Transverse colon (tissue), 4 donors: ENCODE data around the gene AIF1. TPM values are rescaled to one million over a fixed set of nuclear protein-coding genes. Genes with fewer than 3 reads are reported as not detected.

ENCODE experiments used
- DNase-seq: peaks from one replicate; pipeline ENCODE4 v3.0.0-alpha.2; 2019
- H3K27ac ChIP-seq, 4 donors: fragments of 200-600 bp; sonication (generic); 2 replicates each; pipeline ENCODE4 v1.5.1; 2016 to 2018; ENCODE audit warnings: inconsistent platforms in 4 of 4
- H3K27me3 ChIP-seq: fragments of 200-600 bp; sonication (generic); 2 replicates; pipeline ENCODE4 v1.5.1; 2017; ENCODE audit warnings: inconsistent platforms
- H3K36me3 ChIP-seq, 4 donors: fragments of 200-600 bp; sonication (generic); 2 replicates each; pipeline ENCODE4 v1.5.1; 2017 to 2019; ENCODE audit warnings: inconsistent platforms in 4 of 4
- H3K4me1 ChIP-seq, 4 donors: fragments of 200-600 bp; sonication (generic); 2 replicates each; pipeline ENCODE4 v1.5.1; 2017 to 2020; ENCODE audit warnings: inconsistent platforms in 4 of 4
- H3K4me3 ChIP-seq, 4 donors: fragments of 200-600 bp; sonication (generic); 1 replicate in 1 of 4; 2 replicates in 3 of 4; pipeline versions ENCODE4 v1.5.1 to v1.6.1; 2017 to 2019; ENCODE audit warnings: inconsistent platforms in 4 of 4
- H3K9me3 ChIP-seq, 2 donors: fragments of 200-600 bp; sonication (generic); 2 replicates each; pipeline ENCODE4 v1.5.1; 2017 to 2019; ENCODE audit warnings: inconsistent platforms in 2 of 2
- EP300 ChIP-seq: sonication (generic); formaldehyde crosslinking; IDR thresholded peaks from one replicate; pipeline ENCODE4 v1.6.1; 2017; ENCODE audit warnings: antibody characterized with exemption, low read depth
- POLR2A ChIP-seq: fragments of 450-650 bp; IDR thresholded peaks from one replicate; pipeline ENCODE4 v1.6.1; 2016; ENCODE audit warnings: antibody characterized with exemption, mild to moderate bottlenecking, moderate library complexity
- POLR2AphosphoS5 ChIP-seq, 3 donors: sonication (generic); formaldehyde crosslinking; IDR thresholded peaks; one replicate each; pipeline ENCODE4 v1.6.1; 2016; ENCODE audit warnings: antibody characterized with exemption in 3 of 3
- WGBS, 2 donors: methylation state at CpG; one replicate each; pipeline ENCODE4 v1.1.5; 2018; ENCODE audit warnings: low coverage in 1 of 2; 5-methylcytosine and 5-hydroxymethylcytosine counted together
- in situ Hi-C, 4 donors: fragments of 200-750 bp; cut with MboI; loops; one replicate each; pipeline versions ENCODE4 v1.15.0 to v1.15.1; 2017; ENCODE audit warnings: low sequenced_read_pairs in 3 of 4, low pct_ligation_motif_present in 1 of 4, low pct_unique_long_range_greater_than_20kb in 1 of 4
- intact Hi-C: fragments of 100-400 bp; cut with DNase I; formaldehyde crosslinking; loops from one replicate; pipeline ENCODE4 v1.15.1; 2023; ENCODE audit warnings: low total_unique reads
- total RNA-seq, 4 donors: library from RNA; depleted of rRNA; stranded (reverse); fragments of >200 nt; gene quantifications; one replicate each; pipeline ENCODE4 v1.1.0, GENCODE V29; 2016
- TF ChIP-seq, protein P1 (sequence below), 5 experiments: fragments of 200-600 bp in 3 of 5; fragments of 450-650 bp in 2 of 5; sonication (generic) in 3 of 5; IDR thresholded peaks; 1 replicate in 2 of 5; 2 replicates in 3 of 5; pipeline ENCODE4 v1.5.1; 2016 to 2017; ENCODE audit warnings: antibody characterized with exemption in 5 of 5, inconsistent platforms in 3 of 5, mild to moderate bottlenecking in 2 of 5, moderate library complexity in 1 of 5

Gene AIF1
- total RNA-seq, 4 donors from 2014 or later, result 9.4 to 19.5 (median 17.3) TPM; not detected in 1

DNA sequence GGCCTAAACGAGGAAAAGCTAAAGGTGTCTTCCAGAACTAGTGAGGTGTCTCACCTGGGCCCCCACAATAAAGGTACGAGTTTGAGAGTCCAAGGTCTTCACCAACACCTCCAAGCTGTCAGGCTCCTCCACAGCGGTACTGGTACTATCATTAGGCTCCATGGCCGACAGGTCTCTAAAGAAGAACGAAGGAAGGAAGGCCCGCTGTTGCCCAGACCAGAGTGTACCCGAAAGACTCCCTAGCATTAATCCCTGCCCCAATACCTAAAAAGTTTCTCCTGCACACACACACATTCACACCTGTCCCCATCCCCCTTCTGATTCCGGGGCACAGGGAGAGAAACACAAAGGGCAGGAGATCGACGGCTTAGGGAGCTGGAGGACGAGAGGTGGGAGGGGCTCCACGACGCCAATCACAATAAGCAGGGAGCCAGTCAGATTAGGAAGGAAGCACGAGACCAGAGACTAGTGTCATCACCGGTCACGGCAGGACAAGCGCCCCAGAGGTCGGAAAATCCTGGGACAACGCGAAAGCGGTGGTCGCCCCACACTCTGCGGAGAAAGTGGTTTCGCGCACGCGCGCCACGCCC lies 36.7 kb downstream of the AIF1 start:
- H3K27ac ChIP-seq, result peak overlapping the region; percentile 91 to 99 (median 94)
- in situ Hi-C loops, result no loop called here
- H3K27me3 ChIP-seq, result no peaks in the 10 kb centered on the region
- intact Hi-C loops, result loop anchor here (5.0 kb wide), 1 partner anchor 501 kb away; the partner anchor contains the start of genes PPT2 and PRRT1
- peak; percentile 80 for DNase-seq
- 2 to 9% methylated on average over 4 to 28 of the region's 29 CpGs for WGBS, 2 donors
- H3K4me3 ChIP-seq, result peak overlapping the region; percentile 52 to 93 (median 67)
- H3K9me3 ChIP-seq, result no peaks in the 10 kb centered on the region
- H3K36me3 ChIP-seq, result peaks cover 0 to 38% (median 14%) of the 10 kb centered on the region in 4 donors
- TF ChIP-seq POLR2AphosphoS5 (IDR thresholded peaks at IDR 0.05) (peak; percentile 35 to 66 (median 39)), EP300 (no peak)
- peaks cover 5 to 35% (median 18%) of the 10 kb centered on the region in 4 donors for H3K4me1 ChIP-seq

DNA sequence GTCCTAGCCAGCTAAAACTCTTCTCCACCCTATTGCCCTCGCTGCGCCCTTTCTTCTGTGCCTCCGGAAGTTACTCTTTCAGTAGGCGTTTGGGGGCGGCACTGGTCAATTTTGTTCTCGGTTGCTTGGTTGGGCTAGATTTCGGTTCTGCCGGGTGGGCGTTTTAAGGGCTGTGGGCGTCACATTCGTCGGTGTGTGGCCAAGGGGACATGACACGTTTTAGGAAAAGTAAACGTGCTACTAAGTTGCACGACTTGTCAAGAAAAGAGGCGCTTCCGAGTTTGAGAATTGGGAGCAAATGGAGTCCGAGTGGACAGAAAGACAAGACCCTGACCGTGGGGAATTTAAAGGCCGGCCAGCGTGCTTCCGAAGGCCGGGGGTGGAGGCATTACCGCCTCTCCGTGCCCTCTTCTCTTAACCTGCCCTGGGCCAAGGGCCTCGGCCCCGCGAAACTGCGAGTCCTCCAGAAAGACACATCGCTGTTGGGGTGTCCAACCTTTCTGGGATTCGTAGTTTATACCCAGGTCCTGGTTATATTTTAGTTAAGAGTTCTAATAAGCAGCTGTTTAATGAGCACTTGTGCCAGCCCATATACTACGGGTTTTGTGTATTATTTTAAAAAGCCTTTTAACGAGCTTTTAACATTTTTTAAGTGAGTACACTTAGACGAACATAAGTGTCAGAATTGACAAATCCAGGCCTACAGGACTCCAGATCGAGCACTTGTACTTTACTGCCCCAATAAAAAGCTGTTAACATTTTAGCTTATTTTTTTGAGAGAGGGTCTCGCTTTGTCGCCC lies 38.1 kb downstream of the AIF1 start:
- Histone ChIP-seq H3K27me3 (no peaks in the 10 kb centered on the region), H3K4me1 (peaks cover 5 to 45% (median 26%) of the 10 kb centered on the region in 4 donors), H3K9me3 (no peaks in the 10 kb centered on the region), H3K27ac (peak overlapping the region; percentile 91 to 99 (median 94)), H3K36me3 (peaks cover 0 to 23% (median 7%) of the 10 kb centered on the region in 4 donors), H3K4me3 (peak overlapping the region; percentile 28 to 75 (median 56))
- intact Hi-C loops, result loop anchor here (5.0 kb wide), 1 partner anchor 499 kb away; the partner anchor contains the start of genes PPT2 and PRRT1
- in situ Hi-C loops, result no loop called here
- DNase-seq, result peak; percentile 91
- peak; percentile 1 to 89 (median 87) for TF ChIP-seq POLR2AphosphoS5 (IDR thresholded peaks at IDR 0.05)
- peak; percentile 83 for TF ChIP-seq POLR2A
- TF ChIP-seq, protein P1, sequence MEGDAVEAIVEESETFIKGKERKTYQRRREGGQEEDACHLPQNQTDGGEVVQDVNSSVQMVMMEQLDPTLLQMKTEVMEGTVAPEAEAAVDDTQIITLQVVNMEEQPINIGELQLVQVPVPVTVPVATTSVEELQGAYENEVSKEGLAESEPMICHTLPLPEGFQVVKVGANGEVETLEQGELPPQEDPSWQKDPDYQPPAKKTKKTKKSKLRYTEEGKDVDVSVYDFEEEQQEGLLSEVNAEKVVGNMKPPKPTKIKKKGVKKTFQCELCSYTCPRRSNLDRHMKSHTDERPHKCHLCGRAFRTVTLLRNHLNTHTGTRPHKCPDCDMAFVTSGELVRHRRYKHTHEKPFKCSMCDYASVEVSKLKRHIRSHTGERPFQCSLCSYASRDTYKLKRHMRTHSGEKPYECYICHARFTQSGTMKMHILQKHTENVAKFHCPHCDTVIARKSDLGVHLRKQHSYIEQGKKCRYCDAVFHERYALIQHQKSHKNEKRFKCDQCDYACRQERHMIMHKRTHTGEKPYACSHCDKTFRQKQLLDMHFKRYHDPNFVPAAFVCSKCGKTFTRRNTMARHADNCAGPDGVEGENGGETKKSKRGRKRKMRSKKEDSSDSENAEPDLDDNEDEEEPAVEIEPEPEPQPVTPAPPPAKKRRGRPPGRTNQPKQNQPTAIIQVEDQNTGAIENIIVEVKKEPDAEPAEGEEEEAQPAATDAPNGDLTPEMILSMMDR (IDR thresholded peaks at IDR 0.05), result no peak
- 6% methylated on average over 12 to 37 of the region's 37 CpGs for WGBS, 2 donors

DNA sequence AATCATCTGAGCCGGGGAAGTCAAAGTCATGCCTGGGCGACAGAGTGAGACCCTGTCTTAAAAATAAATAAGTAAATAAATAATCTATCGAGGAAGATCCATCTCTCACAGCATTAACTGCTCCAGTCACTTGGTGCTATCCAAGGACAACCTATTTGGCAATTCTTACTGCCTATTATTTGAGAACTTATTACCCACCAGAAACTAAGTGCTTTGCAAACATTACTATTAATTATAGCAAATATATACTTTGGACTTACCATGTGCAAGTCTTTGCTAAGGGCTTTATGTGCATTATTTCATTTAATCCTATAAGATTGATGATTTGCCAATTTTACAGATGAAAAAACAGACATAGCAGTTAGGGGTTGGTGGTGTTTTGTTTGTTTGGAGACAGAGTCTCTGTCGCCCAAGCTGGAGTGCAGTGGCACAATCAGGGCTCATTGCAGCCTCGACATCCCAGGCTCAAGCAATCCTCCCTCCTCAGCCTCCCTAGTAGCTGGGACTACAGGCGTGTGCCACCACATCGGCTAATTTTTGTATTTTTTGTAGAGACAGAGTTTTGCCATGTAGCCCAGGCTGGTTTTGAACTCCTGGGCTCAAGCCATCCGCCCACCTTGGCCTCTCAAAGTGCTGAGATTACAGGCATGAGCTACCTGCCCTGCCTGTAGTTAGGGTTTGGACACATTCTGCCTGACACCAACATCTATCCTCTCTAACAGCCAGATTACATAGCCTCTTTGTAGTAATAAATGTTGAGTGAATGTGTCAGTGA lies 39.7 kb downstream of the AIF1 start:
- Histone ChIP-seq H3K4me3 (no peak overlapping the region), H3K9me3 (no peaks in the 10 kb centered on the region), H3K4me1 (peaks cover 20 to 62% (median 41%) of the 10 kb centered on the region in 4 donors), H3K36me3 (peaks cover 0 to 7% (median 0%) of the 10 kb centered on the region in 4 donors), H3K27me3 (no peaks in the 10 kb centered on the region), H3K27ac (no peak overlapping the region)
- intact Hi-C loops (loop anchor here (5.0 kb wide), 1 partner anchor 498 kb away; the partner anchor contains the start of genes PPT2 and PRRT1), in situ Hi-C loops (no loop called here)
- DNase-seq, result no peak
- TF ChIP-seq, protein P1 (IDR thresholded peaks at IDR 0.05), result no peak
- TF ChIP-seq EP300 (no peak), POLR2AphosphoS5 (IDR thresholded peaks at IDR 0.05) (no peak), POLR2A (no peak)
- WGBS, 2 donors, result 88 to 91% methylated on average over 3 to 8 of the region's 8 CpGs

DNA sequence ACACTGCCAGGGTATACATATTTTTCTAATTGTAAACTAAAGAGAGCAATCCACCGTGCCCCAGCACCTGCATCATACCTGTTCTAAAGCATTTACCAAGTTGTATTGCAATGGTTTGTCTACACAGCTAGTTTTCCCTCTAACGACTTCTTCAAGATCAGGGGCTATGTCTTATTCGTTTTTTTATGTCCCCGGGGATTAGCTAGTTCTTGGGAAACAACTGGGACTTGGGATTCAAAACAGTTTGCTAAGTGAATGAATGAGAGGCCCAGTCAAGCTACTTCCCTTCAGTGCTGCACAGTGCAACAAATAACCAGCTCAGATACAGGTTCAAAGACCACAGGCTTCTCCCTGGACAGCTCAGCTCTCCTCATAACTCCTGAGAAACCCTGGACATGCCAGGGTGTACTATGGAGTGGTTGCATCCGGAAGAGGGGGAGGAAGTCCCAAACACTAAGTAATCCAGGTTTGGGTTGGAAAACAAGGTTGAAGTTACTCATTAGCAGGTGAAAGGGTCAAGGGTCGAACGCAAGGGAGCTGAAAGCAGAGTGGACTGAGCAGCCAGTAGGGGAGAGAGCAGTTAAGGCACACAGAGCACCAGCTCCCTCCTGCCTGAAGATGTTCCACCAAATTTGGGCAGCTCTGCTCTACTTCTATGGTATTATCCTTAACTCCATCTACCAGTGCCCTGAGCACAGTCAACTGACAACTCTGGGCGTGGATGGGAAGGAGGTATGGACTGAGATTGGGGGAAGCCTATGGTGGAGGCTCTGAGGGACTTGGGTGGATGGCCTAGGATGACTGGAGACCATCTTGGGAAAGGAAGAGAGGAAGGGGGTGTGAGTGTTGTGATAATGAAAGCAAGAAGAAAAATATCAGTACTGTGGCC lies 40.6 kb downstream of the AIF1 start, which contains the start of gene APOM:
TSS of gene APOM (plus strand) at position 546 of the 889 bp plus-strand sequence. CDS start at position 619, 73 bp downstream.
- WGBS, 2 donors, result 40 to 63% methylated on average over 4 to 8 of the region's 8 CpGs
- in situ Hi-C loops (no loop called here), intact Hi-C loops (no loop called here)
- TF ChIP-seq EP300, result no peak
- TF ChIP-seq, protein P1 (IDR thresholded peaks at IDR 0.05), result no peak
- TF ChIP-seq POLR2AphosphoS5 (IDR thresholded peaks at IDR 0.05), result no peak
- TF ChIP-seq POLR2A, result no peak
- no peak for DNase-seq
- Histone ChIP-seq H3K27ac (peak within 1 kb of the TSS in 1 of 4 donors; percentile 4), H3K4me1 (peaks cover 20 to 59% (median 43%) of the 10 kb centered on the region in 4 donors), H3K9me3 (no peaks in the 10 kb centered on the region), H3K27me3 (no peaks in the 10 kb centered on the region), H3K36me3 (no peaks in the 10 kb centered on the region), H3K4me3 (no peak within 1 kb of the TSS)
